IMR-90 (cell line): ENCODE data around the gene HJURP. TPM values are rescaled to one million over a fixed set of nuclear protein-coding genes. Genes with fewer than 3 reads are reported as not detected.

Source experiments
- ATAC-seq: fragments of 200-7000 bp; cut with Tn5 transposase; 2 replicates; pipeline ENCODE4 v1.9.1; 2020; ENCODE audit warnings: low read depth, mild to moderate bottlenecking, moderate library complexity
- BruUV-seq: library from RNA; stranded (reverse); fragments of 400-500 nt; replicated peaks from 2 replicates; lab custom pipeline; 2021; lab: Mats Ljungman, UMichigan
- CTCF ChIA-PET: fragments of 300-600 bp; formaldehyde crosslinking; extraction: SDS; loops from one replicate; lab custom pipeline; 2021; ENCODE audit warnings: antibody characterized with exemption; lab: Yijun Ruan, JAX
- POLR2A ChIA-PET: fragments of 300-600 bp; sonication (Branson Sonifier 250); formaldehyde crosslinking; loops from one replicate; lab custom pipeline; 2022; ENCODE audit warnings: antibody characterized with exemption; ENCODE audit not compliant: unreplicated experiment; lab: Charles Lee
- DNase-seq: peaks from one replicate; pipeline ENCODE4 v3.0.0; 2013
- H2AFZ ChIP-seq: replicated peaks from 2 replicates; pipeline ENCODE3; 2013; ENCODE audit warnings: low read length, mild to moderate bottlenecking; ENCODE audit not compliant: poor library complexity
- H2AK5ac ChIP-seq: 2 replicates; pipeline ENCODE4 v1.6.1; 2013; ENCODE audit warnings: low read depth, low read length, inconsistent platforms
- H2AK9ac ChIP-seq: replicated peaks from 2 replicates; pipeline ENCODE3; 2013; ENCODE audit warnings: mild to moderate bottlenecking, low read depth, low read length, moderate library complexity; ENCODE audit not compliant: poor library complexity
- H2BK120ac ChIP-seq: 2 replicates; pipeline ENCODE4 v1.6.1; 2013; ENCODE audit warnings: low read depth, low read length, inconsistent platforms
- H2BK15ac ChIP-seq: 3 replicates; pipeline ENCODE4 v1.6.1; 2013; ENCODE audit warnings: low read depth, low read length, inconsistent platforms
- H2BK20ac ChIP-seq: 2 replicates; pipeline ENCODE4 v1.6.1; 2013; ENCODE audit warnings: low read depth, mild to moderate bottlenecking, inconsistent platforms, low read length, moderate library complexity
- H2BK5ac ChIP-seq: 2 replicates; pipeline ENCODE4 v1.6.1; 2013; ENCODE audit warnings: mild to moderate bottlenecking, low read depth, low read length, inconsistent platforms; ENCODE audit not compliant: poor library complexity, severe bottlenecking
- H3K14ac ChIP-seq: replicated peaks from 2 replicates; pipeline ENCODE4 v1.6.1; 2013; ENCODE audit warnings: low read depth, low read length, inconsistent platforms
- H3K18ac ChIP-seq: 2 replicates; pipeline ENCODE4 v1.6.1; 2013; ENCODE audit warnings: low read depth, low read length, control low read depth
- H3K23ac ChIP-seq: 2 replicates; pipeline ENCODE4 v1.6.1; 2013; ENCODE audit warnings: low read depth, low read length, inconsistent platforms
- H3K27ac ChIP-seq: 2 replicates; pipeline ENCODE4 v1.5.1; 2013; ENCODE audit warnings: mild to moderate bottlenecking, control low read depth, low read length; ENCODE audit not compliant: insufficient read depth
- H3K27me3 ChIP-seq: 2 replicates; pipeline ENCODE4 v1.6.1; 2013; ENCODE audit warnings: low read length; ENCODE audit not compliant: control insufficient read depth, insufficient read depth
- H3K36me3 ChIP-seq: 2 replicates; pipeline ENCODE4 v1.6.1; 2013; ENCODE audit warnings: low read length, mixed read lengths; ENCODE audit not compliant: control insufficient read depth, insufficient read depth
- H3K4ac ChIP-seq: 2 replicates; pipeline ENCODE4 v1.6.1; 2013; ENCODE audit warnings: low read depth, low read length, inconsistent platforms
- H3K4me1 ChIP-seq: 2 replicates; pipeline ENCODE4 v1.6.1; 2013; ENCODE audit warnings: low read length, mixed read lengths; ENCODE audit not compliant: control insufficient read depth, insufficient read depth
- H3K4me2 ChIP-seq: 2 replicates; pipeline ENCODE4 v1.6.1; 2013; ENCODE audit warnings: low read depth, mild to moderate bottlenecking, control low read depth, low read length, moderate library complexity
- H3K4me3 ChIP-seq: 2 replicates; pipeline ENCODE4 v1.5.1; 2013; ENCODE audit warnings: low read depth, mild to moderate bottlenecking, control low read depth, low read length, moderate library complexity; ENCODE audit not compliant: insufficient read depth
- H3K56ac ChIP-seq: 2 replicates; pipeline ENCODE4 v1.6.1; 2013; ENCODE audit warnings: low read length, inconsistent platforms; ENCODE audit not compliant: insufficient read depth; ENCODE audit errors: extremely low read depth
- H3K79me1 ChIP-seq, 2 experiments: 2 replicates each; pipeline ENCODE4 v1.6.1; 2013; ENCODE audit warnings: low read length in 2 of 2, inconsistent platforms in 1 of 2, low read depth in 1 of 2
- H3K9ac ChIP-seq: 2 replicates; pipeline ENCODE4 v1.6.1; 2013; ENCODE audit warnings: low read depth, low read length, control low read depth
- H3K9me1 ChIP-seq: 2 replicates; pipeline ENCODE4 v1.6.1; 2013; ENCODE audit warnings: low read length, inconsistent platforms; ENCODE audit not compliant: insufficient read depth
- H3K9me3 ChIP-seq: 2 replicates; pipeline ENCODE4 v1.6.1; 2013; ENCODE audit warnings: low read length; ENCODE audit not compliant: control insufficient read depth, insufficient read depth
- H4K20me1 ChIP-seq: 2 replicates; pipeline ENCODE4 v1.6.1; 2013; ENCODE audit warnings: low read length, inconsistent platforms; ENCODE audit not compliant: insufficient read depth
- H4K5ac ChIP-seq: 2 replicates; pipeline ENCODE4 v1.6.1; 2013; ENCODE audit warnings: mild to moderate bottlenecking, low read depth, low read length, control low read depth
- H4K8ac ChIP-seq, 2 experiments: 2 replicates each; pipeline ENCODE4 v1.6.1; 2013; ENCODE audit warnings: low read depth in 2 of 2, low read length in 2 of 2, control low read depth in 1 of 2, inconsistent platforms in 1 of 2
- H4K91ac ChIP-seq: 2 replicates; pipeline ENCODE4 v1.6.1; 2013; ENCODE audit warnings: low read depth, low read length, inconsistent platforms; ENCODE audit not compliant: insufficient read depth
- BHLHE40 ChIP-seq: fragments of 150-350 bp; IDR thresholded peaks from 2 replicates; pipeline ENCODE4 v1.6.1; 2016; ENCODE audit warnings: mild to moderate bottlenecking, low read depth, low read length
- CEBPB ChIP-seq: IDR thresholded peaks from 2 replicates; pipeline ENCODE4 v1.6.1; 2012; ENCODE audit warnings: low read depth, low read length, improper control_type of control experiment
- CHD1 ChIP-seq: IDR thresholded peaks from 2 replicates; pipeline ENCODE4 v1.6.1; 2012; ENCODE audit warnings: low read depth, low read length, improper control_type of control experiment
- FOS ChIP-seq: fragments of 150-350 bp; IDR thresholded peaks from 2 replicates; pipeline ENCODE4 v1.6.1; 2016; ENCODE audit warnings: low read depth, low read length
- MAFK ChIP-seq: IDR thresholded peaks from 2 replicates; pipeline ENCODE4 v1.6.1; 2012; ENCODE audit warnings: low read depth, low read length, improper control_type of control experiment
- MAZ ChIP-seq: IDR thresholded peaks from 2 replicates; pipeline ENCODE4 v1.6.1; 2012; ENCODE audit warnings: low read depth, mild to moderate bottlenecking, low read length, improper control_type of control experiment, moderate library complexity, borderline replicate concordance
- MXI1 ChIP-seq: IDR thresholded peaks from 2 replicates; pipeline ENCODE4 v1.6.1; 2012; ENCODE audit warnings: low read depth, mild to moderate bottlenecking, low read length, moderate library complexity, borderline replicate concordance
- NFE2L2 ChIP-seq: fragments of 150-350 bp; IDR thresholded peaks from 2 replicates; pipeline ENCODE4 v1.6.1; 2016; ENCODE audit warnings: low read depth, mild to moderate bottlenecking, low read length
- POLR2A ChIP-seq: IDR thresholded peaks from 2 replicates; pipeline ENCODE4 v1.6.1; 2012; ENCODE audit warnings: mild to moderate bottlenecking, low read depth, low read length
- RAD21 ChIP-seq: IDR thresholded peaks from 2 replicates; pipeline ENCODE4 v1.6.1; 2012; ENCODE audit warnings: low read length, improper control_type of control experiment
- RCOR1 ChIP-seq: IDR thresholded peaks from 2 replicates; pipeline ENCODE4 v1.6.1; 2012; ENCODE audit warnings: mild to moderate bottlenecking, low read length, improper control_type of control experiment; ENCODE audit not compliant: insufficient replicate concordance
- RFX5 ChIP-seq: IDR thresholded peaks from 2 replicates; pipeline ENCODE4 v1.8.0; 2012; ENCODE audit warnings: low read depth, mild to moderate bottlenecking, low read length, moderate library complexity
- SMC3 ChIP-seq: fragments of 150-350 bp; IDR thresholded peaks from 2 replicates; pipeline ENCODE4 v1.6.1; 2016; ENCODE audit warnings: low read depth, mild to moderate bottlenecking, antibody characterized with exemption, low read length, moderate library complexity
- USF2 ChIP-seq: fragments of 150-350 bp; IDR thresholded peaks from 2 replicates; pipeline ENCODE4 v1.6.1; 2017; ENCODE audit warnings: mild to moderate bottlenecking, antibody characterized with exemption, low read length, low read depth
- WGBS, 2 experiments: methylation state at CpG; one replicate each; pipeline versions ENCODE4 v1.1.5 to v1.1.7; 2013; ENCODE audit warnings: missing lambda C conversion rate in 2 of 2; ENCODE audit not compliant: insufficient read length in 1 of 2; ENCODE audit errors: extremely low coverage in 2 of 2; 5-methylcytosine and 5-hydroxymethylcytosine counted together
- dilution Hi-C: fragments of 300-500 bp; cut with HindIII; formaldehyde crosslinking; loops from one replicate; pipeline ENCODE4 v1.14.3; 2018; ENCODE audit warnings: low sequenced_read_pairs; ENCODE audit not compliant: unreplicated experiment
- in situ Hi-C: fragments of 300-500 bp; cut with MboI; formaldehyde crosslinking; loops from 3 replicates; pipeline ENCODE4 v1.14.3; 2019; ENCODE audit warnings: low sequenced_read_pairs, inconsistent platforms, mixed read lengths
- intact Hi-C: fragments of 100-400 bp; cut with micrococcal nuclease; formaldehyde crosslinking; loops from 2 replicates; pipeline ENCODE4 v1.10.0; 2022
- polyA plus RNA-seq, 3 experiments: library from polyadenylated mRNA; depleted of rRNA; stranded (reverse); fragments of >200 nt; gene quantifications; 2 replicates each; pipeline ENCODE4 v1.2.3, GENCODE V29; 2012; ENCODE audit warnings: low replicate concordance in 1 of 3
- total RNA-seq: library from RNA; depleted of rRNA; stranded (reverse); fragments of >200 nt; gene quantifications from 2 replicates; pipeline ENCODE4 v1.2.3, GENCODE V29; 2012
- TF ChIP-seq, protein P1 (sequence below): fragments of 150-350 bp; IDR thresholded peaks from 2 replicates; pipeline ENCODE4 v1.6.1; 2016; ENCODE audit warnings: low read depth, mild to moderate bottlenecking, low read length, moderate library complexity, borderline replicate concordance
- TF ChIP-seq, protein P2 (sequence below): conservative IDR thresholded peaks from 2 replicates; pipeline ENCODE4 v1.5.1; 2012; ENCODE audit warnings: mild to moderate bottlenecking, low read depth, low read length, improper control_type of control experiment

The HJURP gene
- total and polyA plus RNA-seq, 2 of the 4 experiments (the other 2 are of a cell fraction): 22.6 to 26.5 TPM

GRCh38 chr2:233833345-233833744 lies 21.0 kb downstream of the HJURP start:
- peaks cover 3% of the 10 kb centered on the region; the same call in 1 of the 2 replicates for H4K20me1 ChIP-seq
- intact Hi-C loops (no loop called here), dilution Hi-C loops (no loop called here), in situ Hi-C loops (loop anchor here (25.0 kb wide), 1 partner anchor 371 kb away; no protein-coding TSS in a partner anchor)
- no peak overlapping the region for H3K4me3 ChIP-seq
- H3K4me2 ChIP-seq: no peak overlapping the region
- H3K9ac ChIP-seq: no peak overlapping the region
- H2AK5ac ChIP-seq: no peak overlapping the region
- no peak overlapping the region; the same call in 1 of the 2 replicates for H3K14ac ChIP-seq
- H4K91ac ChIP-seq: no peak overlapping the region; the same call in 1 of the 2 replicates
- H4K5ac ChIP-seq: peak overlapping the region; percentile 83
- peak overlapping the region; percentile 38; the same call in 1 of the 2 replicates for H3K27ac ChIP-seq
- no peak overlapping the region for H2BK15ac ChIP-seq
- H3K4ac ChIP-seq: 0 out of 2 replicates have a peak overlapping the region, but pooled peaks have one; percentile 11
- no peak overlapping the region for H2BK20ac ChIP-seq
- H2BK5ac ChIP-seq: peak overlapping the region; percentile 1
- no peak overlapping the region for H2AK9ac ChIP-seq
- H2AFZ ChIP-seq: peak overlapping the region; percentile 73
- H3K56ac ChIP-seq: no peak overlapping the region
- H3K23ac ChIP-seq: peak overlapping the region; percentile 24; the same call in 1 of the 2 replicates
- peak overlapping the region in 1 of 2 experiments; percentile 64; a peak in 2 of 4 replicates for H4K8ac ChIP-seq
- no peaks in the 10 kb centered on the region for H3K9me3 ChIP-seq
- no peak overlapping the region; the same call in 1 of the 2 replicates for H3K18ac ChIP-seq
- ChIA-PET POLR2A (no interaction called here), CTCF (interaction anchor here (1.7 kb wide), 1 partner anchor 385 kb away, joined by 4 read pairs; no protein-coding TSS in a partner anchor)
- no peaks in the 10 kb centered on the region; the same call in 1 of the 2 replicates for H3K36me3 ChIP-seq
- ATAC-seq (no peak), DNase-seq (no peak)
- no peak for TF ChIP-seq FOS
- no peak for TF ChIP-seq POLR2A
- TF ChIP-seq BHLHE40: no peak
- TF ChIP-seq CEBPB: no peak
- no peak for TF ChIP-seq MAZ
- TF ChIP-seq, protein P1, sequence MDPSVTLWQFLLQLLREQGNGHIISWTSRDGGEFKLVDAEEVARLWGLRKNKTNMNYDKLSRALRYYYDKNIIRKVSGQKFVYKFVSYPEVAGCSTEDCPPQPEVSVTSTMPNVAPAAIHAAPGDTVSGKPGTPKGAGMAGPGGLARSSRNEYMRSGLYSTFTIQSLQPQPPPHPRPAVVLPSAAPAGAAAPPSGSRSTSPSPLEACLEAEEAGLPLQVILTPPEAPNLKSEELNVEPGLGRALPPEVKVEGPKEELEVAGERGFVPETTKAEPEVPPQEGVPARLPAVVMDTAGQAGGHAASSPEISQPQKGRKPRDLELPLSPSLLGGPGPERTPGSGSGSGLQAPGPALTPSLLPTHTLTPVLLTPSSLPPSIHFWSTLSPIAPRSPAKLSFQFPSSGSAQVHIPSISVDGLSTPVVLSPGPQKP: no peak
- no peak for TF ChIP-seq RCOR1
- TF ChIP-seq, protein P2, sequence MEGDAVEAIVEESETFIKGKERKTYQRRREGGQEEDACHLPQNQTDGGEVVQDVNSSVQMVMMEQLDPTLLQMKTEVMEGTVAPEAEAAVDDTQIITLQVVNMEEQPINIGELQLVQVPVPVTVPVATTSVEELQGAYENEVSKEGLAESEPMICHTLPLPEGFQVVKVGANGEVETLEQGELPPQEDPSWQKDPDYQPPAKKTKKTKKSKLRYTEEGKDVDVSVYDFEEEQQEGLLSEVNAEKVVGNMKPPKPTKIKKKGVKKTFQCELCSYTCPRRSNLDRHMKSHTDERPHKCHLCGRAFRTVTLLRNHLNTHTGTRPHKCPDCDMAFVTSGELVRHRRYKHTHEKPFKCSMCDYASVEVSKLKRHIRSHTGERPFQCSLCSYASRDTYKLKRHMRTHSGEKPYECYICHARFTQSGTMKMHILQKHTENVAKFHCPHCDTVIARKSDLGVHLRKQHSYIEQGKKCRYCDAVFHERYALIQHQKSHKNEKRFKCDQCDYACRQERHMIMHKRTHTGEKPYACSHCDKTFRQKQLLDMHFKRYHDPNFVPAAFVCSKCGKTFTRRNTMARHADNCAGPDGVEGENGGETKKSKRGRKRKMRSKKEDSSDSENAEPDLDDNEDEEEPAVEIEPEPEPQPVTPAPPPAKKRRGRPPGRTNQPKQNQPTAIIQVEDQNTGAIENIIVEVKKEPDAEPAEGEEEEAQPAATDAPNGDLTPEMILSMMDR: no peak
- no peak for TF ChIP-seq SMC3
- TF ChIP-seq MXI1: no peak
- TF ChIP-seq CHD1: no peak
- no peak for TF ChIP-seq RFX5
- TF ChIP-seq MAFK: no peak
- no peak for TF ChIP-seq USF2
- no peak for TF ChIP-seq RAD21
- no peak for TF ChIP-seq NFE2L2
- H3K79me1 ChIP-seq: peaks cover 20 to 42% of the 10 kb centered on the region in 2 experiments
- peaks cover 2% of the 10 kb centered on the region for H3K9me1 ChIP-seq
- H2BK120ac ChIP-seq: peak overlapping the region; percentile 34; the same call in 1 of the 2 replicates
- H3K4me1 ChIP-seq: peaks cover 3% of the 10 kb centered on the region
- WGBS, 2 experiments: 40% methylated on average over 2 of the region's 10 CpGs; no CpG with 5 or more reads in 1 of the 2 experiments
- no peaks in the 10 kb centered on the region for H3K27me3 ChIP-seq
- BruUV-seq: no TSS peak
